Measurements from ENCODE around the gene LEP. TPM values are rescaled to one million over a fixed set of nuclear protein-coding genes. Genes with fewer than 3 reads are reported as not detected.

Gene LEP
- total RNA-seq, 1 donor from 2014 or later = not detected

- no peak overlapping the region for H3K27ac Mint-ChIP-seq
- H3K9me3 ChIP-seq (ENCODE audit: low read depth) = no peaks in the 10 kb centered on the region
- H3K27ac ChIP-seq = no peak overlapping the region
- TF ChIP-seq CTCF (IDR thresholded peaks at IDR 0.05) (no peak), EZH2 (IDR thresholded peaks at IDR 0.05) (no peak), EZH2phosphoT487 (IDR thresholded peaks at IDR 0.05) (no peak)
- no peak overlapping the region for H3K4me2 ChIP-seq
- H3K9me3 Mint-ChIP-seq = peaks cover 6% of the 10 kb centered on the region
- no peaks in the 10 kb centered on the region for H3K27me3 ChIP-seq
- no peaks in the 10 kb centered on the region for H3K36me3 ChIP-seq
- H3K79me2 ChIP-seq (ENCODE audit: low read depth) = no peaks in the 10 kb centered on the region
- H3F3A ChIP-seq (ENCODE audit: low read depth) = no peaks in the 10 kb centered on the region
- H4K20me1 ChIP-seq (ENCODE audit: low read depth) = no peaks in the 10 kb centered on the region
- no peak for DNase-seq (ENCODE audit: low spot score)
- H3K9ac ChIP-seq = no peak overlapping the region
- H3K4me3 ChIP-seq = no peak overlapping the region
- H2AFZ ChIP-seq (replicated peaks) = no peak overlapping the region
- H3K4me1 Mint-ChIP-seq = peaks cover 8% of the 10 kb centered on the region
- no peaks in the 10 kb centered on the region for H3K36me3 Mint-ChIP-seq
- H3K4me1 ChIP-seq = peaks cover 16% of the 10 kb centered on the region
- peaks cover 25% of the 10 kb centered on the region for H3K27me3 Mint-ChIP-seq (ENCODE audit: insufficient read depth, low read depth)
- peak overlapping the region; percentile 18 for H3K4me3 Mint-ChIP-seq
Observed at GRCh38 chr7:128226132-128226980, 14.7 kb upstream of the LEP start.

- Mint-ChIP-seq H3K9me3 (peaks cover 6% of the 10 kb centered on the region), H3K4me3 (peak overlapping the region; percentile 60), H3K36me3 (no peaks in the 10 kb centered on the region), H3K27ac (no peak overlapping the region), H3K4me1 (peaks cover 8% of the 10 kb centered on the region), H3K27me3 (ENCODE audit: insufficient read depth, low read depth) (peaks cover 26% of the 10 kb centered on the region)
- Histone ChIP-seq H3K9ac (no peak overlapping the region), H2AFZ (replicated peaks) (no peak overlapping the region), H3K36me3 (no peaks in the 10 kb centered on the region), H3K9me3 (ENCODE audit: low read depth) (no peaks in the 10 kb centered on the region), H3K27ac (no peak overlapping the region), H3K4me1 (peaks cover 15% of the 10 kb centered on the region), H4K20me1 (ENCODE audit: low read depth) (no peaks in the 10 kb centered on the region), H3K4me2 (no peak overlapping the region), H3F3A (ENCODE audit: low read depth) (no peaks in the 10 kb centered on the region), H3K27me3 (no peaks in the 10 kb centered on the region), H3K4me3 (no peak overlapping the region), H3K79me2 (ENCODE audit: low read depth) (no peaks in the 10 kb centered on the region)
- no peak for DNase-seq (ENCODE audit: low spot score)
- TF ChIP-seq EZH2 (IDR thresholded peaks at IDR 0.05) (no peak), CTCF (IDR thresholded peaks at IDR 0.05) (no peak), EZH2phosphoT487 (IDR thresholded peaks at IDR 0.05) (no peak)
Observed at GRCh38 chr7:128227271-128227670, 13.8 kb upstream of the LEP start.

- no peaks in the 10 kb centered on the region for H3K79me2 ChIP-seq (ENCODE audit: low read depth)
- no peak overlapping the region for H3K4me3 ChIP-seq
- Mint-ChIP-seq H3K4me1 (peaks cover 20% of the 10 kb centered on the region), H3K36me3 (no peaks in the 10 kb centered on the region), H3K4me3 (no peak overlapping the region), H3K27ac (no peak overlapping the region), H3K9me3 (peaks cover 6% of the 10 kb centered on the region), H3K27me3 (ENCODE audit: insufficient read depth, low read depth) (peaks cover 18% of the 10 kb centered on the region)
- H4K20me1 ChIP-seq (ENCODE audit: low read depth) = no peaks in the 10 kb centered on the region
- H3K27me3 ChIP-seq = no peaks in the 10 kb centered on the region
- no peak overlapping the region for H3K9ac ChIP-seq
- TF ChIP-seq EZH2phosphoT487 (IDR thresholded peaks at IDR 0.05) (no peak), CTCF (IDR thresholded peaks at IDR 0.05) (no peak)
- no peaks in the 10 kb centered on the region for H3F3A ChIP-seq (ENCODE audit: low read depth)
- H3K4me1 ChIP-seq = peaks cover 26% of the 10 kb centered on the region
- no peak overlapping the region for H3K27ac ChIP-seq
- H3K4me2 ChIP-seq = no peak overlapping the region
- no peaks in the 10 kb centered on the region for H3K36me3 ChIP-seq
- DNase-seq (ENCODE audit: low spot score) = no peak
- no peaks in the 10 kb centered on the region for H3K9me3 ChIP-seq (ENCODE audit: low read depth)
- no peak overlapping the region for H2AFZ ChIP-seq (replicated peaks)
Observed at GRCh38 chr7:128231021-128231420, 10.1 kb upstream of the LEP start.

Data from neural progenitor cell (in vitro differentiated cells).